A549 (cell line): ENCODE measurements around the gene GPR176. TPM values are rescaled to one million over a fixed set of nuclear protein-coding genes. Genes with fewer than 3 reads are reported as not detected.

Source experiments
- ATAC-seq, 2 experiments: fragments of 200-7000 bp in 1 of 2; fragments of >200 bp in 1 of 2; cut with Nextera tagmentation in 1 of 2; cut with Tn5 transposase in 1 of 2; 3 replicates each; pipeline versions ENCODE4 v1.8.0 to v1.9.1; 2018 to 2020; ENCODE audit warnings: mild to moderate bottlenecking in 1 of 2, moderate library complexity in 1 of 2
- CTCF ChIA-PET: fragments of 300-600 bp; sonication (Branson Sonifier 250); formaldehyde crosslinking; extraction: SDS; loops from one replicate; lab custom pipeline; 2021; ENCODE audit warnings: antibody characterized with exemption, inconsistent platforms; lab: Yijun Ruan, JAX
- POLR2A ChIA-PET: fragments of 350-600 bp; formaldehyde crosslinking; extraction: SDS; loops from one replicate; lab custom pipeline; 2021; ENCODE audit warnings: antibody characterized with exemption, inconsistent platforms; lab: Yijun Ruan, JAX
- DNase-seq, 2 experiments: peaks; one replicate each; pipeline versions ENCODE4 v3.0.0 to v3.0.0-alpha.2; 2011 to 2016; ENCODE audit warnings: low read depth in 1 of 2, low spot score in 1 of 2
- FAIRE-seq: peaks from 2 replicates; lab custom pipeline; 2011; peaks lifted over from hg19 to GRCh38; lab: Jason Lieb, UNC
- H3K27ac ChIP-seq, 2 experiments: fragments of >200 bp; sonication (Bioruptor Twin); formaldehyde crosslinking; 3 replicates each; pipeline ENCODE4 v1.5.1; 2016 to 2017
- H3K4me1 ChIP-seq: fragments of >200 bp; sonication (Bioruptor Twin); formaldehyde crosslinking; 3 replicates; pipeline ENCODE4 v1.6.1; 2016
- H3K4me2 ChIP-seq: fragments of >200 bp; sonication (Bioruptor Twin); formaldehyde crosslinking; 3 replicates; pipeline ENCODE4 v1.6.1; 2016
- H3K4me3 ChIP-seq: fragments of >200 bp; sonication (Bioruptor Twin); formaldehyde crosslinking; 3 replicates; pipeline ENCODE4 v1.5.1; 2016
- H3K9me3 ChIP-seq: fragments of >200 bp; sonication (Bioruptor Twin); formaldehyde crosslinking; 3 replicates; pipeline ENCODE4 v1.6.1; 2016
- BHLHE40 ChIP-seq: IDR thresholded peaks from 2 replicates; pipeline ENCODE4 v1.6.1; 2012; ENCODE audit warnings: low read depth, low read length, inconsistent platforms
- CBX8 ChIP-seq: fragments of 200-600 bp; sonication (generic); IDR thresholded peaks from 2 replicates; pipeline ENCODE4 v1.6.1; 2016
- CEBPB ChIP-seq, 2 experiments: fragments of >200 bp in 1 of 2; sonication (Bioruptor Twin) in 1 of 2; formaldehyde crosslinking in 1 of 2; IDR thresholded peaks; 2 replicates each; pipeline ENCODE4 v1.6.1; 2012 to 2016
- CHD2 ChIP-seq: fragments of 150-350 bp; IDR thresholded peaks from 2 replicates; pipeline ENCODE4 v1.6.1; 2014; ENCODE audit warnings: low read length; ENCODE audit not compliant: partially characterized antibody
- CHD4 ChIP-seq: fragments of 200-600 bp; sonication (generic); IDR thresholded peaks from 2 replicates; pipeline ENCODE4 v1.6.1; 2016; ENCODE audit warnings: antibody characterized with exemption, mild to moderate bottlenecking, borderline replicate concordance
- ELK1 ChIP-seq: fragments of 150-350 bp; IDR thresholded peaks from 2 replicates; pipeline ENCODE4 v1.6.1; 2014; ENCODE audit warnings: low read depth, mild to moderate bottlenecking, low read length
- EP300 ChIP-seq, 2 experiments: fragments of >200 bp; sonication (Bioruptor Twin); formaldehyde crosslinking; IDR thresholded peaks; 2 replicates in 1 of 2; 3 replicates in 1 of 2; pipeline ENCODE4 v1.6.1; 2016 to 2017
- HDAC2 ChIP-seq: fragments of 200-600 bp; sonication (generic); IDR thresholded peaks from 2 replicates; pipeline ENCODE4 v1.6.1; 2016
- HEYL ChIP-seq: fragments of 250-450 bp; sonication (Bioruptor Pico); IDR thresholded peaks from 2 replicates; pipeline ENCODE4 v1.8.0; 2021; ENCODE audit warnings: mild to moderate bottlenecking, moderate library complexity
- HOXB13 ChIP-seq: fragments of 250-450 bp; sonication (Bioruptor Pico); IDR thresholded peaks from 2 replicates; pipeline ENCODE4 v1.5.0; 2020; ENCODE audit warnings: low read depth, mild to moderate bottlenecking, moderate library complexity
- KDM1A ChIP-seq: fragments of 200-600 bp; sonication (generic); IDR thresholded peaks from 2 replicates; pipeline ENCODE4 v1.6.1; 2016; ENCODE audit warnings: low read depth, mild to moderate bottlenecking
- MAFK ChIP-seq: fragments of 450-650 bp; IDR thresholded peaks from 2 replicates; pipeline ENCODE4 v1.6.1; 2014; ENCODE audit not compliant: partially characterized antibody
- NFE2L2 ChIP-seq: fragments of 150-350 bp; conservative IDR thresholded peaks from 2 replicates; pipeline ENCODE4 v1.6.1; 2014; ENCODE audit warnings: low read length
- NPAS2 ChIP-seq: fragments of 250-450 bp; sonication (Bioruptor Pico); IDR thresholded peaks from 2 replicates; pipeline ENCODE4 v1.8.0; 2022; ENCODE audit warnings: mild to moderate bottlenecking, moderate library complexity, borderline replicate concordance
- NR3C1 ChIP-seq: fragments of >200 bp; sonication (Bioruptor Twin); formaldehyde crosslinking; IDR thresholded peaks from 3 replicates; pipeline ENCODE4 v1.6.1; 2017
- POLR2A ChIP-seq: IDR thresholded peaks from 2 replicates; pipeline ENCODE4 v1.6.1; 2012; ENCODE audit warnings: mild to moderate bottlenecking, low read length
- POLR2AphosphoS2 ChIP-seq: conservative IDR thresholded peaks from 2 replicates; pipeline ENCODE4 v1.6.1; 2012; ENCODE audit warnings: low read length, improper control_type of control experiment, inconsistent platforms
- RAD21 ChIP-seq, 2 experiments: fragments of >200 bp in 1 of 2; sonication (Bioruptor Twin) in 1 of 2; formaldehyde crosslinking in 1 of 2; IDR thresholded peaks in 1 of 2; conservative IDR thresholded peaks in 1 of 2; 2 replicates in 1 of 2; 3 replicates in 1 of 2; pipeline ENCODE4 v1.6.1; 2012 to 2018; ENCODE audit warnings: inconsistent platforms in 1 of 2
- RNF2 ChIP-seq: fragments of 200-600 bp; sonication (generic); IDR thresholded peaks from 2 replicates; pipeline ENCODE4 v1.6.1; 2016; ENCODE audit warnings: low read depth, mild to moderate bottlenecking, antibody characterized with exemption, moderate library complexity, borderline replicate concordance
- SMC3 ChIP-seq: fragments of >200 bp; sonication (Bioruptor Twin); formaldehyde crosslinking; IDR thresholded peaks from 3 replicates; pipeline ENCODE4 v1.6.1; 2018; ENCODE audit warnings: inconsistent platforms
- SREBF2 ChIP-seq: fragments of 450-650 bp; IDR thresholded peaks from 2 replicates; pipeline ENCODE4 v1.6.1; 2014; ENCODE audit warnings: mild to moderate bottlenecking, moderate library complexity
- TFCP2L1 ChIP-seq: fragments of 250-450 bp; sonication (Bioruptor Pico); IDR thresholded peaks from 2 replicates; pipeline ENCODE4 v1.5.0; 2021; ENCODE audit warnings: mild to moderate bottlenecking
- USF2 ChIP-seq: fragments of 450-650 bp; IDR thresholded peaks from 2 replicates; pipeline ENCODE4 v1.6.1; 2014; ENCODE audit warnings: antibody characterized with exemption
- ZNF302 ChIP-seq: fragments of 250-450 bp; sonication (Bioruptor Pico); IDR thresholded peaks from 2 replicates; pipeline ENCODE4 v1.9.0; 2021; ENCODE audit warnings: inconsistent platforms, mild to moderate bottlenecking, moderate library complexity
- WGBS: methylation state at CpG from one replicate; pipeline ENCODE4 v1.1.6; 2017; ENCODE audit errors: missing lambda C conversion rate; 5-methylcytosine and 5-hydroxymethylcytosine counted together
- polyA plus RNA-seq, 4 experiments: library from polyadenylated mRNA; depleted of rRNA in 3 of 4; stranded (reverse); fragments of >200 nt; fragmentation: RNase III in 1 of 4; extraction: RNeasy Plus Mini Kit Qiagen cat#74134 plus additional on column Dnase treatment in 1 of 4; gene quantifications; 2 replicates in 3 of 4; 3 replicates in 1 of 4; pipeline ENCODE4 v1.2.3, GENCODE V29; 2011 to 2017

The GPR176 gene
- polyA plus RNA-seq, 2 of the 4 experiments (the other 2 are of a cell fraction) = 1.5 to 8.1 TPM

DNA sequence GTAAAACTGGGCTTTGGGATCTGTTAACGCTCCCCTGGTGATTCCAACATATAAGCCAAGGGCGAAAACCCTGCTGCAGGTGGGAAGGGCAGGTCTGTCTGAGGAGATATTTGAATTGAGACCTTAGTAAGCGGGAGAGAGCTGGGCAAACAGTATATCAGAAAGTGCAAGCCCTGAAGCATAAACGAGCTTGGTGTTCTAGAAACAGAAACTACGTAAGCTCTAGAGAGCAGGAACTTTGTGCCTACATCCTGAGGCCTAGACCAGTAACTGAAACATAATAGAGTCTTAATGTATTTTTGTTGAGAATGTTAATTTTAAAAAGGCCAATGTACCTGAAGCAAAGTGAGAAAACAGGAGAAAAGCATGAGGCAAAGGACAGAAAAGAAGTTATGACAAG, 74.5 kb downstream of the GPR176 start:
- Histone ChIP-seq H3K27ac (no peak overlapping the region), H3K4me2 (no peak overlapping the region), H3K4me3 (no peak overlapping the region), H3K4me1 (no peaks in the 10 kb centered on the region), H3K9me3 (no peaks in the 10 kb centered on the region)
- no peak for TF ChIP-seq CEBPB (IDR thresholded peaks at IDR 0.05)
- TF ChIP-seq NPAS2 (CRISPR knock-in tag) = no peak
- no peak for TF ChIP-seq HOXB13
- TF ChIP-seq SREBF2 = no peak
- no peak for TF ChIP-seq RAD21 (conservative IDR thresholded peaks at IDR 0.05 in 1 of 2, IDR thresholded peaks at IDR 0.05 in 1 of 2)
- ATAC-seq (no peak), DNase-seq (no peak), FAIRE-seq (no peak)
- POLR2A ChIA-PET = interaction anchor here (0.6 kb wide), 1 partner anchor 54 kb away, joined by 3 read pairs; no protein-coding TSS in a partner anchor
- CTCF ChIA-PET = no interaction called here
- WGBS = 79% methylated on average over 5 of the region's 5 CpGs

DNA sequence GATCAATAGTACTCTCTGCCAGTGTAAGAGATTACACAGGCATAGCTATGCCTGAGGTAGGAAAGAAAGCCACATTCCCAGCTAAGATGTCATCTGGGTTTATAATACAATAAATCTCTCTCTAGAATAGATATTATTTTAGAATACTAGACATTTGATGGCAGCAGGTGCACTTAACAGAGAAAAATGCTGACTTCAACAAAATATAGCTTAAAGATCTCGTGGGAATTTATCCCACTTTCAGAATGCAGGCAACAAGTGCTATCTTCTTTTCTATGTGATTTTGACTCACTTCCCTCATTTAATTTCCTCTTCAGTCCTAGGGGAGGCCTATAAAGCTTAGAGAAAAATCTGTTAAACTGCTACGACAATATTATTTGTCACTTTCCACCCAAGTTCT, 76.5 kb downstream of the GPR176 start:
- Histone ChIP-seq H3K9me3 (no peaks in the 10 kb centered on the region), H3K4me2 (no peak overlapping the region), H3K27ac (no peak overlapping the region), H3K4me3 (no peak overlapping the region)
- FAIRE-seq (no peak), ATAC-seq (no peak), DNase-seq (no peak)
- ChIA-PET POLR2A (no interaction called here), CTCF (interaction anchor here (0.5 kb wide), 1 partner anchor 482 kb away, joined by 3 read pairs; no protein-coding TSS in a partner anchor)
- WGBS = 84% methylated on average over 2 of the region's 2 CpGs
- TF ChIP-seq RAD21 (conservative IDR thresholded peaks at IDR 0.05 in 1 of 2, IDR thresholded peaks at IDR 0.05 in 1 of 2) (no peak), MAFK (peak; percentile 83)
- TF ChIP-seq, all 56 proteins: peak for 1
- no peaks in the 10 kb centered on the region for H3K4me1 ChIP-seq

DNA sequence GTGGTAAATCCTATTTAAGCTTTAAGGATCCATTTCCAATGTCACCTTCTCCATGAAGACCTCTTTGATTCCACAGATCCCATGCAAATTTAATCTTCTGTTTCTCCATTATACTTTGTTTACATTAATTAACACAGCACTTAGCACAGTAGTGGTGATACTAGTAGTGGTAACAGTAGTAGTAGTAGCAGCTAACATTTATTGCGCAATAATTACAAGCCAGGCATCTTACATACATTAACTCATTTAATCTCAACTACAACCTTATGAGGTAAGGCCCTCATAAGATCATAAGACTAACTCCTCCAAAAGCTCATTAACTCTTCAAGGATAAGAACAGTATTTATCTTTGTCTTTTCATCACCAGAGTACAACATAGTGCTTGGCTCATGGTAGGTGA, 82.6 kb downstream of the GPR176 start:
- H3K9me3 ChIP-seq = no peaks in the 10 kb centered on the region
- H3K27ac ChIP-seq = no peak overlapping the region
- H3K4me1 ChIP-seq = peaks cover 17% of the 10 kb centered on the region; the same call in 2 of the 3 replicates
- no peak overlapping the region for H3K4me2 ChIP-seq
- whole genome bisulfite sequencing = 100% methylated on average over 1 of the region's 1 CpG
- DNase-seq (no peak), ATAC-seq (no peak), FAIRE-seq (no peak)
- TF ChIP-seq POLR2AphosphoS2 (no peak), USF2 (no peak), CEBPB (IDR thresholded peaks at IDR 0.05) (peak; percentile 83 to 91; a peak in 3 of 4 replicates), CHD2 (no peak), NFE2L2 (no peak), ZNF302 (no peak)
- no peak overlapping the region for H3K4me3 ChIP-seq
- CTCF ChIA-PET = interaction anchor here (0.6 kb wide), 1 partner anchor 11 kb away, joined by 3 read pairs; no protein-coding TSS in a partner anchor
- POLR2A ChIA-PET = interaction anchor here (0.6 kb wide), 1 partner anchor 746 kb away, joined by 4 read pairs; no protein-coding TSS in a partner anchor

DNA sequence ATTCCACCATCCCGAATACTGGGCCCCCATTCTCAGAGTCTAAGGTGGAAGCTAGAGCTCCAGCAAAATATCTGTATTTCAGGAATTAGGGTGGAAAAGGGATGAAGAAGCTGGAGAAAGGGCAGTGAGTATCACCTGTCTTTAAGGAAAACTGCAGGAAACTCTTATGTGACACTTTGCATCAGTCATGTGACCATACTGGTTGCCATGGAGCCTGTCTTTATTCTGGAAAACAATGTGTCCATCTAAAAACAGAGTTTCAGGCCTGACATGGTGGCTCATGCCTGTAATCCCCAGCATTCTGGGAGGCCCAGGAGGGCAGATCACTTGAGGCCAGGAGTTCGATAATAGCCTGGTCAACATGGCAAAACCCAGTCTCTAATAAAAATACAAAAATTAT, 84.5 kb downstream of the GPR176 start:
- no peak overlapping the region for H3K4me3 ChIP-seq
- H3K4me2 ChIP-seq = no peak overlapping the region
- FAIRE-seq = no peak
- no peaks in the 10 kb centered on the region for H3K9me3 ChIP-seq
- ATAC-seq = no peak
- POLR2A ChIA-PET = no interaction called here
- CTCF ChIA-PET = no interaction called here
- peak in 1 of 2 experiments; percentile 10 for DNase-seq
- peaks cover 17% of the 10 kb centered on the region; the same call in 2 of the 3 replicates for H3K4me1 ChIP-seq
- no peak overlapping the region for H3K27ac ChIP-seq
- TF ChIP-seq ELK1 (no peak), NR3C1 (no peak), EP300 (IDR thresholded peaks at IDR 0.05) (no peak), RNF2 (no peak), POLR2A (no peak), TFCP2L1 (CRISPR knock-in tag) (no peak), CHD4 (no peak), BHLHE40 (no peak), HDAC2 (no peak), ZNF302 (no peak), HEYL (CRISPR knock-in tag) (no peak), SMC3 (no peak), KDM1A (no peak), CBX8 (no peak)
- 74% methylated on average over 2 of the region's 2 CpGs for WGBS
